K562 (cell line): ENCODE measurements around the gene MTF1. TPM values are rescaled to one million over a fixed set of nuclear protein-coding genes. Genes with fewer than 3 reads are reported as not detected.
"Not testable (repeated sequence)": the region's sequence is repeated elsewhere in the genome, so short reads cannot be mapped to it uniquely, and the experiment has no call there.

Experiments used
- ATAC-seq: fragments of 200-7000 bp; cut with Tn5 transposase; 3 replicates; pipeline ENCODE4 v1.9.1; 2020; ENCODE audit warnings: moderate library complexity
- BruUV-seq: library from RNA; stranded (reverse); fragments of 400-500 nt; replicated peaks from 2 replicates; lab custom pipeline; 2021; lab: Mats Ljungman, UMichigan
- CTCF ChIA-PET: fragments of 300-600 bp; formaldehyde crosslinking; extraction: SDS; loops from one replicate; lab custom pipeline; 2021; ENCODE audit warnings: low intra/inter-chr PET ratio; lab: Yijun Ruan, JAX
- POLR2A ChIA-PET: fragments of 300-600, 350-650 bp; sonication (Branson Sonifier 250); formaldehyde crosslinking; extraction: SDS; loops from one replicate; lab custom pipeline; 2021; ENCODE audit warnings: antibody characterized with exemption, inconsistent platforms; lab: Yijun Ruan, JAX
- DNase-seq, 4 experiments: peaks; one replicate each; pipeline versions ENCODE4 v3.0.0 to v3.0.0-alpha.2; 2011 to 2018; ENCODE audit warnings: low spot score in 3 of 4, mixed read lengths in 3 of 4; ENCODE audit errors: extremely low read depth in 1 of 4
- FAIRE-seq: peaks from 2 replicates; lab custom pipeline; 2011; peaks lifted over from hg19 to GRCh38; lab: Jason Lieb, UNC
- H2AFZ ChIP-seq: 2 replicates; pipeline ENCODE4 v1.6.0; 2011; ENCODE audit warnings: low read depth, low read length, control low read depth, inconsistent platforms
- H3K27ac ChIP-seq: fragments of 200-600 bp; 3 replicates; pipeline ENCODE4 v1.8.0; 2011; ENCODE audit warnings: low read depth, mild to moderate bottlenecking, control low read depth, inconsistent platforms, low read length, moderate library complexity, mixed read lengths; ENCODE audit errors: extremely low read depth
- H3K27me3 ChIP-seq, 2 experiments: fragments of 300-600 bp in 1 of 2; 2 replicates in 1 of 2; 3 replicates in 1 of 2; pipeline versions ENCODE4 v1.6.0 to v1.8.0; 2011; ENCODE audit warnings: inconsistent platforms in 2 of 2, low read length in 2 of 2, mild to moderate bottlenecking in 1 of 2, mixed read lengths in 1 of 2, moderate library complexity in 1 of 2; ENCODE audit not compliant: control insufficient read depth in 2 of 2, insufficient read depth in 2 of 2
- H3K36me3 ChIP-seq: fragments of 300-600 bp; 3 replicates; pipeline ENCODE4 v1.8.0; 2011; ENCODE audit warnings: mild to moderate bottlenecking, low read length, inconsistent platforms; ENCODE audit not compliant: control insufficient read depth, insufficient read depth
- H3K4me1 ChIP-seq, 2 experiments: fragments of 200-600 bp in 1 of 2; replicated peaks in 1 of 2; 2 replicates in 1 of 2; 3 replicates in 1 of 2; pipeline versions ENCODE4 v1.5.1 to v1.8.0; 2011; ENCODE audit warnings: inconsistent platforms in 2 of 2, low read length in 2 of 2, mild to moderate bottlenecking in 1 of 2, mixed read lengths in 1 of 2, moderate library complexity in 1 of 2; ENCODE audit not compliant: control insufficient read depth in 2 of 2, insufficient read depth in 2 of 2
- H3K4me2 ChIP-seq: 2 replicates; pipeline ENCODE4 v1.6.1; 2011; ENCODE audit warnings: low read length, control low read depth, inconsistent platforms, mixed read lengths; ENCODE audit not compliant: insufficient read depth
- H3K4me3 ChIP-seq: fragments of 200-600 bp; sonication (generic), shearing (Covaris generic); 2 replicates; pipeline ENCODE4 v1.5.1; 2016; ENCODE audit warnings: control low read depth, inconsistent platforms
- H3K79me2 ChIP-seq: fragments of 200-600 bp; 3 replicates; pipeline ENCODE4 v1.8.0; 2011; ENCODE audit warnings: low read length, inconsistent platforms; ENCODE audit not compliant: control insufficient read depth, insufficient read depth
- H3K9ac ChIP-seq, 2 experiments: 2 replicates each; pipeline versions ENCODE4 v1.6.0 to v1.6.1; 2011; ENCODE audit warnings: low read depth in 2 of 2, low read length in 2 of 2, control low read depth in 1 of 2, inconsistent platforms in 1 of 2, mild to moderate bottlenecking in 1 of 2, mixed read lengths in 1 of 2; ENCODE audit not compliant: insufficient read depth in 1 of 2
- H3K9me1 ChIP-seq: one replicate; pipeline ENCODE4 v1.6.0; 2011; ENCODE audit warnings: inconsistent platforms, mild to moderate bottlenecking, low read length, moderate library complexity; ENCODE audit not compliant: control insufficient read depth, insufficient read depth
- H3K9me3 ChIP-seq: replicated peaks from 2 replicates; pipeline ENCODE4 v1.5.1; 2011; ENCODE audit warnings: low read depth, low read length, inconsistent platforms; ENCODE audit not compliant: control insufficient read depth, insufficient read depth
- H4K20me1 ChIP-seq: replicated peaks from 2 replicates; pipeline ENCODE4 v1.6.1; 2011; ENCODE audit warnings: low read length, inconsistent platforms, mixed read lengths; ENCODE audit not compliant: control insufficient read depth, insufficient read depth
- ELF2 ChIP-seq: fragments of 250-450 bp; sonication (Bioruptor Pico); IDR thresholded peaks from 2 replicates; pipeline ENCODE4 v1.5.0; 2021; ENCODE audit warnings: mild to moderate bottlenecking
- FOXK2 ChIP-seq, 2 experiments: fragments of 450-650 bp; IDR thresholded peaks in 1 of 2; conservative IDR thresholded peaks in 1 of 2; 2 replicates each; pipeline ENCODE4 v1.6.1; 2016; ENCODE audit warnings: low read depth in 2 of 2, mild to moderate bottlenecking in 1 of 2
- GABPB2 ChIP-seq: fragments of 250-450 bp; sonication (Bioruptor Pico); conservative IDR thresholded peaks from 2 replicates; pipeline ENCODE4 v1.5.1; 2021; ENCODE audit warnings: mild to moderate bottlenecking
- RBM17 ChIP-seq: fragments of 200-400 bp; formaldehyde crosslinking; IDR thresholded peaks from 2 replicates; pipeline ENCODE4 v1.6.1; 2017; ENCODE audit warnings: low read depth, mild to moderate bottlenecking, low read length, borderline replicate concordance
- TFAM ChIP-seq: fragments of 250-450 bp; sonication (Bioruptor Pico); conservative IDR thresholded peaks from 2 replicates; pipeline ENCODE4 v1.5.0; 2021; ENCODE audit warnings: mild to moderate bottlenecking, moderate library complexity
- ZNF324 ChIP-seq: fragments of 250-450 bp; sonication (Bioruptor Pico); IDR thresholded peaks from 2 replicates; pipeline ENCODE4 v1.4.0; 2020; ENCODE audit warnings: mild to moderate bottlenecking
- WGBS: fragments of 100-300 bp; shearing (Covaris generic); methylation state at CpG from one replicate; pipeline ENCODE4 v1.1.6; 2016; ENCODE audit warnings: low coverage, mixed read lengths; ENCODE audit not compliant: insufficient coverage; ENCODE audit errors: missing lambda C conversion rate; 5-methylcytosine and 5-hydroxymethylcytosine counted together
- in situ Hi-C: fragments of 300-500 bp; cut with MboI; formaldehyde crosslinking; loops from 4 replicates; pipeline ENCODE4 v1.15.0; 2018; ENCODE audit warnings: inconsistent platforms, mixed read lengths
- intact Hi-C: fragments of 100-400 bp; cut with micrococcal nuclease; formaldehyde crosslinking; loops from 2 replicates; pipeline ENCODE4 v1.14.2; 2022
- polyA plus RNA-seq, 8 experiments: library from polyadenylated mRNA; depleted of rRNA in 4 of 8; stranded (reverse) in 5 of 8; unstranded in 3 of 8; fragments of >200 nt; fragmentation: Nextera tagmentation in 2 of 8; fragmentation: Illumina TruSeq in 1 of 8; extraction: Ambion mirVana in 2 of 8; extraction: Trizol in 1 of 8; gene quantifications; 2 replicates each; pipeline versions ENCODE4 v1.2.1 to v1.2.3, GENCODE V29; 2011 to 2014; ENCODE audit warnings: inconsistent platforms in 1 of 8, missing spikeins in 1 of 8
- total RNA-seq, 7 experiments: library from RNA; depleted of rRNA in 6 of 7; stranded (reverse); fragments of >200 nt in 6 of 7; fragmentation: Illumina TruSeq in 2 of 7; extraction: Trizol in 2 of 7; gene quantifications; 2 replicates each; pipeline versions ENCODE4 v1.2.1 to v1.2.3, GENCODE V29; 2011 to 2021; ENCODE audit warnings: low replicate concordance in 1 of 7
- TF ChIP-seq, protein P1 (sequence below): fragments of 450-650 bp; formaldehyde crosslinking; IDR thresholded peaks from 2 replicates; pipeline ENCODE4 v1.4.0; 2022; ENCODE audit warnings: missing genetic modification characterization
- TF ChIP-seq, protein P2 (sequence below), 2 experiments: fragments of 450-650 bp in 1 of 2; IDR thresholded peaks; 2 replicates each; pipeline ENCODE4 v1.6.1; 2011 to 2017; ENCODE audit warnings: low read depth in 2 of 2, antibody characterized with exemption in 1 of 2, borderline replicate concordance in 1 of 2, low read length in 1 of 2, mild to moderate bottlenecking in 1 of 2, mixed read lengths in 1 of 2; ENCODE audit not compliant: control insufficient read depth in 1 of 2
- TF ChIP-seq, protein P3 (sequence below): fragments of 450-650 bp; IDR thresholded peaks from 2 replicates; pipeline ENCODE4 v1.6.1; 2014; ENCODE audit warnings: low read depth, mild to moderate bottlenecking, moderate library complexity, borderline replicate concordance

MTF1 gene
- total and polyA plus RNA-seq, 9 of the 15 experiments (the other 6 are each of a cell fraction or from before 2014, with no cell fraction given) = 1.1 to 12.2 (median 4.3) TPM

DNA sequence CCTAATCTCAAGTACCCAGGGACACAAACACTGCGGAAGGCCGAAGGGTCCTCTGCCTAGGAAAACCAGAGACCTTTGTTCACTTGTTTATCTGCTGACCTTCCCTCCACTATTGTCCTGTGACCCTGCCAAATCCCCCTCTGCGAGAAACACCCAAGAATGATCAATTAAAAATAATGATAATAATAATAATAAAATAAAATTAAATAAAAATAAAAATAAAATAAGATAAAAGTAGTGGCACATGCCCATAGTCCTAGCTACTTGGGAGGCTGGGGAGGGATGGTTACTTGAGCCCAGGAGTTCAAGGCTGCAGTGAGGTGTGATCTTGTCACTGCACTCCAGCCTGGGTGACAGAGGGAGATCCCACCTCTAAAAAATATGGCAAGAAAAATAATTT lies 38.2 kb upstream of the MTF1 start:
- H3K4me2 ChIP-seq, BruUV-seq, H3K9me3 ChIP-seq, H3K79me2 ChIP-seq, H3K27me3 ChIP-seq, H3K9ac ChIP-seq, H2AFZ ChIP-seq, H3K4me3 ChIP-seq, CTCF ChIA-PET, H3K4me1 ChIP-seq, in situ Hi-C loops, H3K36me3 ChIP-seq, DNase-seq, ATAC-seq, H3K27ac ChIP-seq, POLR2A ChIA-PET, H4K20me1 ChIP-seq, FAIRE-seq, intact Hi-C loops, H3K9me1 ChIP-seq: not testable (repeated sequence)
- WGBS = 86% methylated on average over 1 of the region's 3 CpGs

DNA sequence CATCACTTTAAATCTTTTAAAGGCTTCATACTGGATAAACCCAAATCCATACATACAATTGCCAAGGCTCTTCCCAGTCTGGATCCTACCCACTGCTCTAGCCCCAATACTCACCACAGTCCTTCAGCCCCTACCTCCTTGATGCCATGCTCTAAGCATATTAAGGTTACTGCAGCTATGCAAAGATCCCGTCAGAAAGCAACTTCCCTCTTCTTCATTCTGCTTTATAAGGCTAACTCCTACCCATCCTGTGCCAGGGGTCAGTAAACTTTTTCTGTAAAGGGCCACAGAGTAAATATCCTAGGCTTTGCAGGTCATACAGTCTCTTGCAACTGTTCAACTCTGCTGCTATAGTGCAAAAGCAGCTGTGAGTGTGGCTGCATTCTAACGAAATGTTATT lies 34.3 kb upstream of the MTF1 start:
- DNase-seq (no peak), FAIRE-seq (no peak), ATAC-seq (peak; percentile 14; the same call in 1 of the 3 replicates)
- CTCF ChIA-PET = no interaction called here
- Histone ChIP-seq H3K4me2 (no peak overlapping the region), H4K20me1 (no peaks in the 10 kb centered on the region), H3K27ac (peak overlapping the region; percentile 23; the same call in 1 of the 3 replicates), H3K27me3 (no peaks in the 10 kb centered on the region), H3K4me3 (no peak overlapping the region), H3K4me1 (peaks cover 0 to 9% of the 10 kb centered on the region in 2 experiments; a peak in 2 of 5 replicates), H3K9me1 (no peaks in the 10 kb centered on the region), H3K36me3 (peaks cover 24% of the 10 kb centered on the region), H3K9me3 (no peaks in the 10 kb centered on the region), H2AFZ (no peak overlapping the region), H3K79me2 (no peaks in the 10 kb centered on the region; the same call in 2 of the 3 replicates), H3K9ac (no peak overlapping the region)
- no TSS peak for BruUV-seq
- in situ Hi-C loops (no loop called here), intact Hi-C loops (loop anchor here (2.0 to 5.0 kb wide), 2 partner anchors 21 to 39 kb away; no protein-coding TSS in a partner anchor)
- 75% methylated on average over 2 of the region's 2 CpGs for WGBS
- POLR2A ChIA-PET = interaction anchor here (0.7 to 2.2 kb wide), 4 partner anchors 11 to 85 kb away, joined by 3 to 6 read pairs (median 4); partner anchors contain the start of gene YRDC
- TF ChIP-seq, protein P1, sequence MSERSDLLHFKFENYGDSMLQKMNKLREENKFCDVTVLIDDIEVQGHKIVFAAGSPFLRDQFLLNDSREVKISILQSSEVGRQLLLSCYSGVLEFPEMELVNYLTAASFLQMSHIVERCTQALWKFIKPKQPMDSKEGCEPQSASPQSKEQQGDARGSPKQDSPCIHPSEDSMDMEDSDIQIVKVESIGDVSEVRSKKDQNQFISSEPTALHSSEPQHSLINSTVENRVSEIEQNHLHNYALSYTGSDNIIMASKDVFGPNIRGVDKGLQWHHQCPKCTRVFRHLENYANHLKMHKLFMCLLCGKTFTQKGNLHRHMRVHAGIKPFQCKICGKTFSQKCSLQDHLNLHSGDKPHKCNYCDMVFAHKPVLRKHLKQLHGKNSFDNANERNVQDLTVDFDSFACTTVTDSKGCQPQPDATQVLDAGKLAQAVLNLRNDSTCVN (CRISPR knock-in tag) = no peak
- no peak for TF ChIP-seq RBM17
- TF ChIP-seq, protein P2, sequence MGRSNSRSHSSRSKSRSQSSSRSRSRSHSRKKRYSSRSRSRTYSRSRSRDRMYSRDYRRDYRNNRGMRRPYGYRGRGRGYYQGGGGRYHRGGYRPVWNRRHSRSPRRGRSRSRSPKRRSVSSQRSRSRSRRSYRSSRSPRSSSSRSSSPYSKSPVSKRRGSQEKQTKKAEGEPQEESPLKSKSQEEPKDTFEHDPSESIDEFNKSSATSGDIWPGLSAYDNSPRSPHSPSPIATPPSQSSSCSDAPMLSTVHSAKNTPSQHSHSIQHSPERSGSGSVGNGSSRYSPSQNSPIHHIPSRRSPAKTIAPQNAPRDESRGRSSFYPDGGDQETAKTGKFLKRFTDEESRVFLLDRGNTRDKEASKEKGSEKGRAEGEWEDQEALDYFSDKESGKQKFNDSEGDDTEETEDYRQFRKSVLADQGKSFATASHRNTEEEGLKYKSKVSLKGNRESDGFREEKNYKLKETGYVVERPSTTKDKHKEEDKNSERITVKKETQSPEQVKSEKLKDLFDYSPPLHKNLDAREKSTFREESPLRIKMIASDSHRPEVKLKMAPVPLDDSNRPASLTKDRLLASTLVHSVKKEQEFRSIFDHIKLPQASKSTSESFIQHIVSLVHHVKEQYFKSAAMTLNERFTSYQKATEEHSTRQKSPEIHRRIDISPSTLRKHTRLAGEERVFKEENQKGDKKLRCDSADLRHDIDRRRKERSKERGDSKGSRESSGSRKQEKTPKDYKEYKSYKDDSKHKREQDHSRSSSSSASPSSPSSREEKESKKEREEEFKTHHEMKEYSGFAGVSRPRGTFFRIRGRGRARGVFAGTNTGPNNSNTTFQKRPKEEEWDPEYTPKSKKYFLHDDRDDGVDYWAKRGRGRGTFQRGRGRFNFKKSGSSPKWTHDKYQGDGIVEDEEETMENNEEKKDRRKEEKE (IDR thresholded peaks at IDR 0.05; ENCODE audit: borderline replicate concordance in 1 of 2, control insufficient read depth in 1 of 2, low read depth in 2 of 2, low read length in 1 of 2) = no peak
- no peak for TF ChIP-seq TFAM (CRISPR knock-in tag)
- TF ChIP-seq ZNF324 (CRISPR knock-in tag) = no peak
- no peak for TF ChIP-seq GABPB2 (CRISPR knock-in tag)
- no peak for TF ChIP-seq FOXK2 (conservative IDR thresholded peaks at IDR 0.05 in 1 of 2, IDR thresholded peaks at IDR 0.05 in 1 of 2; ENCODE audit: low read depth in 2 of 2)
- no peak for TF ChIP-seq ELF2
- TF ChIP-seq, protein P3, sequence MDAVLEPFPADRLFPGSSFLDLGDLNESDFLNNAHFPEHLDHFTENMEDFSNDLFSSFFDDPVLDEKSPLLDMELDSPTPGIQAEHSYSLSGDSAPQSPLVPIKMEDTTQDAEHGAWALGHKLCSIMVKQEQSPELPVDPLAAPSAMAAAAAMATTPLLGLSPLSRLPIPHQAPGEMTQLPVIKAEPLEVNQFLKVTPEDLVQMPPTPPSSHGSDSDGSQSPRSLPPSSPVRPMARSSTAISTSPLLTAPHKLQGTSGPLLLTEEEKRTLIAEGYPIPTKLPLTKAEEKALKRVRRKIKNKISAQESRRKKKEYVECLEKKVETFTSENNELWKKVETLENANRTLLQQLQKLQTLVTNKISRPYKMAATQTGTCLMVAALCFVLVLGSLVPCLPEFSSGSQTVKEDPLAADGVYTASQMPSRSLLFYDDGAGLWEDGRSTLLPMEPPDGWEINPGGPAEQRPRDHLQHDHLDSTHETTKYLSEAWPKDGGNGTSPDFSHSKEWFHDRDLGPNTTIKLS = no peak
